T-helper 2 cell treated with Interferon-gamma antibody and Interleukin-4, amounts not matched to agents 5 μg/mL and 100 μg/mL, for 36 hours (primary cell): ENCODE data around the gene BANK1.

Source experiments
- DNase-seq: peaks from one replicate; pipeline ENCODE4 v3.0.0; 2021; ENCODE audit warnings: low spot score
- H3K27ac Mint-ChIP-seq: one replicate; pipeline ENCODE4 v1.8.0; 2021; ENCODE audit warnings: mild to moderate bottlenecking, mixed read lengths
- H3K27me3 Mint-ChIP-seq: one replicate; pipeline ENCODE4 v1.8.0; 2021; ENCODE audit warnings: low read depth, mixed read lengths
- H3K36me3 Mint-ChIP-seq: one replicate; pipeline ENCODE4 v1.8.0; 2021; ENCODE audit warnings: low read depth, mixed read lengths
- H3K4me1 Mint-ChIP-seq: one replicate; pipeline ENCODE4 v1.8.0; 2021; ENCODE audit warnings: low read depth, mixed read lengths
- H3K4me3 Mint-ChIP-seq: one replicate; pipeline ENCODE4 v1.8.0; 2022; ENCODE audit warnings: mild to moderate bottlenecking, moderate library complexity, mixed read lengths
- H3K9me3 Mint-ChIP-seq: one replicate; pipeline ENCODE4 v1.8.0; 2021; ENCODE audit warnings: mixed read lengths

Gene BANK1

DNA sequence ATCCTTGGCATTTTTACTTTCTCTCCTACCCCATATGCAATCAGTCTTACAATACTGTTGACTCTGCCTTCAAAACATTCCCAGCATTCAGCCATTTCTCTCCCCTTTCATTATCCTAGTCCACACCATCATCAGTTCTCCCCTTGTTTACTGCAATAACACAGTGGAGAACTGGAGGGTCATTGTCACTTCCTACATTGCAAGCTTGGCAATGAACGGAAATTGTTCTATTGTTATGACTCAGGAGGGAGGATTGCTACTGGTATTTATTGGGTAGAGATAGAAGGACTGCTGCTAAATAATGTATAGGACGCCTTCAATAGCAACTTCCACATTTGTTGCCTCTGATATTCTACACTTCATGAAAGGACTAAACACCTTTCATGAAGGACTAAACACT lies 231.8 kb downstream of the BANK1 start:
- Mint-ChIP-seq H3K27ac (no peak overlapping the region), H3K9me3 (no peaks in the 10 kb centered on the region), H3K36me3 (no peaks in the 10 kb centered on the region), H3K4me1 (no peaks in the 10 kb centered on the region), H3K4me3 (no peak overlapping the region), H3K27me3 (peaks cover 3% of the 10 kb centered on the region)
- no peak for DNase-seq

DNA sequence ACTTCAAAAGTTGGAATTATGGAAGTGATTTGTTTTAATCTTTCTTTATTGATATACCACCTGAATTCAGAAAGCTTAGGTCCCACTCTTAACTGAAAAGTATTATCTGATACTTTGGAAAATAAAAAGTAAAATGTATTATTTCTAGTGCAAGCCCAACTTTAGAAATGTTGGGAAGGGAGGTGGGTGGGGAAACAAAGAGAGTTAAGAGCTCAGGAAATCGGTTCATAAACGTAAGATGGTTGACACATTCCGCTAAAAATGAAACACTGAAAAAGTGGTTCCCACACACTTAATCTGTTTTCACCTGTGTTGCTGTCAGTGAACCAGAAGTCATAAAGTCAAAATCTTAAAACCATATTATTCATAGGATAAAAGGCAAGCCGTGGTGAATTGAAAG lies 237.4 kb downstream of the BANK1 start:
- Mint-ChIP-seq H3K9me3 (no peaks in the 10 kb centered on the region), H3K27ac (no peak overlapping the region), H3K4me1 (no peaks in the 10 kb centered on the region), H3K36me3 (no peaks in the 10 kb centered on the region), H3K27me3 (no peaks in the 10 kb centered on the region), H3K4me3 (no peak overlapping the region)
- DNase-seq = no peak

DNA sequence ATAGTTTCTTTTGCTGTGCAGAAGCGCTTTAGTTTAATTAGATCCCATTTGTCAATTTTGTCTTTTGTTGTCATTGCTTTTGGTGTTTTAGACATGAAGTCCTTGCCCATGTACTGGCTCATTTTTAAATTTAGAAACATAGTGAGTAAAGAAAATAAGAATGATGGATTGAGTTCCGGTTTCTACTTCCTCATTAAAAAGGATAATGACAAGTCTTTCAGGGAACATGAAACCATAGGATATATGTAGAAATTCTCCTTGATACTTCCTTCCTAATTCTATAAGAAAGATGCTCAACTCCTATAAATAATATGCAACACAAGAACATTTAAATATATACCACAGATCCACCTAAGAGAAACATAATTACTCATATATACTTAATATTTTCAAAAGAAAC lies 240.9 kb downstream of the BANK1 start:
- H3K36me3 Mint-ChIP-seq = no peaks in the 10 kb centered on the region
- no peak for DNase-seq
- H3K4me3 Mint-ChIP-seq = no peak overlapping the region
- no peak overlapping the region for H3K27ac Mint-ChIP-seq
- no peaks in the 10 kb centered on the region for H3K4me1 Mint-ChIP-seq
- no peaks in the 10 kb centered on the region for H3K9me3 Mint-ChIP-seq
- H3K27me3 Mint-ChIP-seq = no peaks in the 10 kb centered on the region

DNA sequence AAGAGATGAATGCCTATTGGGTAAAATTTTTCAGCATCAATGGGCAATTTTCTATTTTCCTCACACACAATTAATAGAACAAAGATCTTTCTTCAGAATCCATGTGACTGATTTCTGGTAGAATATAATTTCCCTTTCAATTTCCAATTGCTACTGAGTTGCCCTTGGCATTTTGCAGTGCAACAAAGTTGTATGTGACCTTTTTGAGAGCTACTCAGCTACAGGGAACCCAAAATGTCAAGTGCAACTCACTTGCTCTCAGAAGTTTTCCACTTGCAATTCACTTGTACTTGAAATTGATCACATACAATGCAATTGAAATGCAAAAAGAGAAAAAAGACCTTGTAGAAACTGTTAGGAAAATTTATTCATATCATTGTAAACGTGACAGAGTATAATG lies 245.5 kb downstream of the BANK1 start:
- Mint-ChIP-seq H3K9me3 (no peaks in the 10 kb centered on the region), H3K36me3 (no peaks in the 10 kb centered on the region), H3K27me3 (no peaks in the 10 kb centered on the region), H3K4me3 (no peak overlapping the region), H3K27ac (no peak overlapping the region), H3K4me1 (no peaks in the 10 kb centered on the region)
- no peak for DNase-seq

DNA sequence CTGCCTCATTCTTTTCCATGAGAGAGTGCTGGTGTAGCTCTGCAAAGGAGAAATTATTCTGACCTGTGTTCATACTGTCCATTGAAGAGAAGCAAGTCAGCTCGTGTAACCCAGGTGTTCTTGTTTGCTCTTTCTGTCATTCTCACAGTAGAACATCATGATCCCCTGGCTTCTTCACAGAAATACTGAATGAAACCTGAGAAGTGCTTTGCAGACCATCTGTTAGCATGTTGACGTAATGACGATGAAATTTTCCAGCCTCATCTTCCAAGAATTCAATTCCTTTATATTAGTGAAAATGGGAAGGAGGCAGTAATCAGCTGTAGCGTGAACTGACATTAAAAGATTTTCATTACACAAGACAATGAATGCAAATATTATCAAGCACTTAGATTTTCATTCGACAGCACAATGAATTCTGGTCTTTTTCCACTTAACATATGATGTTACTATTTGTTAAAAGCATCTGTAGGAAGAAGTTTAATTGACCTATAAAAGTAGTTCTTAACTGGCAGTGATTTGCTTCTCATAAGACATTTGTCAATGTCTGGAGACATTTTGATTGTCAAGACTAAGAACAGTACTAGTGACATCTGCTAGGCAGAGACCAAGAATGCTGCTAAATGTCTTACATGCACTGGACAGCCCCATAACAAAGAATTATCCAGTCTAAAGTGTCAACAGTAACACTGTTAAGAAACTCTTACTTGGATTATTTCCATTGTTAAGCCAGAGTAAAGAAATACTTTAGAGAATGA lies 246.3 kb downstream of the BANK1 start:
- H3K4me3 Mint-ChIP-seq = no peak overlapping the region
- H3K36me3 Mint-ChIP-seq = no peaks in the 10 kb centered on the region
- no peaks in the 10 kb centered on the region for H3K9me3 Mint-ChIP-seq
- H3K4me1 Mint-ChIP-seq = no peaks in the 10 kb centered on the region
- H3K27me3 Mint-ChIP-seq = no peaks in the 10 kb centered on the region
- H3K27ac Mint-ChIP-seq = no peak overlapping the region
- no peak for DNase-seq

DNA sequence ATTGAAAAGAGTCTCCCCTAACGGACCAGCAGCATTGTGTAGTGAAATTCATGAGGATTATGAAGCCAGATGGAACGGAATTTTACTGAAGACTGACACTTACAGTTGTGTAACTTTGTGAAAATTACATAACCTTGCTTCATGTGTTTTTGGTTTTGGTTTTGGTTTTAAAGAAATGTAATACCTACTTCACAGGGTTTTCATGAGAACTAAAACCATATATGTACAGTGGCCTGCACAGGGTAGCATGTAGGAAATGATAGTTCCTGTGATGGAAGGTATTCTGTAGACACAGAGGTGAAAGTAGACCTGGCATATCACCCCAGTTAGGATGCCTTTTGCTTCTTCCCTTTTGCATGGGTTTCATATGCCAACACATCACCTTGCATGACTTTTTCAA lies 247.0 kb downstream of the BANK1 start:
- H3K27ac Mint-ChIP-seq = no peak overlapping the region
- H3K27me3 Mint-ChIP-seq = no peaks in the 10 kb centered on the region
- H3K4me1 Mint-ChIP-seq = no peaks in the 10 kb centered on the region
- no peak for DNase-seq
- H3K36me3 Mint-ChIP-seq = no peaks in the 10 kb centered on the region
- H3K9me3 Mint-ChIP-seq = no peaks in the 10 kb centered on the region
- no peak overlapping the region for H3K4me3 Mint-ChIP-seq

DNA sequence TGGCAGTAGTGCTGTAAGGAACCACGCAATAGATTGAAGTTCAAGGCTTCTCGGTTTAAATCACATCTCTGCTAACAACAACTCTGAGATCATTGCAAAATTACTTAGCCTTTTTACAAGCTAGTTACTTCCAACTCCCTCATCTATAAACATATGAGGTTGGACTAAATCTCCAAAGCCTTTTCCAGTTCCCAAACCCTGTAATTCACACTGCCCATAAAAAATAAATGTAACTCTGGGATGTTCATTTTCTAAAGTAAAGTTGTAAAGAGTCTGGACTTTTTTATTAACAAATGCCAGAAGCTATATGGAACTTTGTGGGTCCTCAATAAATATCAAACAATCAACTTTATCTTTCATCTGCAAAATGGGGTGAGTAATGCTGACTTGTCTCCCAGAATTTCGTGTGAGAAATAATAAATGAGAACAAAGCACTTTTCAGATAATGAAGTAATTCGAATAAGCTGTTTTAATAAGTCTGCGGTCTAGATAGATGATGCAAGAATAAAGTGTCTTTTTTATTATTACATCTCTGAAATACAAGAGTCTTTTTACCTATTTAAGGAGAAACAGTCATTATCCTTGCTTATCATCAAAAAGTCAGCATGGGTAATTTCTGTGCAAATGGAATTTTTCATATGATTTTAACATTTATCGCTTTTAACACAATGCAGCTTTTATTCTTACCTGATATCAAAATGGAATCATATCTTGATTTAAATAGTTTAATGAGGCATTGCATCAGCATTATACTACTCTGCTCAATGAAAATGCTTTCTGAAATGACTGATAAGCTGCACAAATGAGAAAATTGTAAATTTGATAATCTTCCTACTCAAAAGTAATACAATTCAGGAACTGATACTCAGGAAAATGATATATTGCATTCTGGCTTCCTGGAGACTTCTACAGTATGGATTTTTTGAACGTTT lies 252.6 kb downstream of the BANK1 start:
- Mint-ChIP-seq H3K4me1 (no peaks in the 10 kb centered on the region), H3K4me3 (no peak overlapping the region), H3K9me3 (no peaks in the 10 kb centered on the region), H3K27ac (no peak overlapping the region), H3K36me3 (no peaks in the 10 kb centered on the region), H3K27me3 (no peaks in the 10 kb centered on the region)
- DNase-seq = no peak

DNA sequence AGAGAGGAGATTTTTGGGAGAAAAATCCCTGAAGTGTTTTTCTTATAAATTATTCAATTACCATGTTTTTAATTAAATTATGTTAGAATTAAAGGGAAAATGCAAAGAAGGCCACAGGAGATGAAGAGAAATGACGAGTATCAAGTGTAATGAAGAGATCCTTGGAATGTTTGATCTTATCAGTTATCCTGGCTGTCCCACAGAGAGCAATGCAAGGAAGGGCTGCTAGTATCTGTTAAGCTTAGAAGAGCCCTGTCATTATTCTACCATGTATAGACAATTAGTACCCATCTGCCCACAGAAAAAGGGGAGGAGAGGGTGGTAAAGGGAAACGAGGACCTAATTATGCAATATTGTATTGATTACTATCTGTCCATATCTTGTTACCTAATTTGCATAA lies 257.1 kb downstream of the BANK1 start:
- Mint-ChIP-seq H3K27ac (no peak overlapping the region), H3K27me3 (peaks cover 3% of the 10 kb centered on the region), H3K9me3 (no peaks in the 10 kb centered on the region), H3K4me3 (no peak overlapping the region), H3K4me1 (peaks cover 1% of the 10 kb centered on the region), H3K36me3 (no peaks in the 10 kb centered on the region)
- no peak for DNase-seq

DNA sequence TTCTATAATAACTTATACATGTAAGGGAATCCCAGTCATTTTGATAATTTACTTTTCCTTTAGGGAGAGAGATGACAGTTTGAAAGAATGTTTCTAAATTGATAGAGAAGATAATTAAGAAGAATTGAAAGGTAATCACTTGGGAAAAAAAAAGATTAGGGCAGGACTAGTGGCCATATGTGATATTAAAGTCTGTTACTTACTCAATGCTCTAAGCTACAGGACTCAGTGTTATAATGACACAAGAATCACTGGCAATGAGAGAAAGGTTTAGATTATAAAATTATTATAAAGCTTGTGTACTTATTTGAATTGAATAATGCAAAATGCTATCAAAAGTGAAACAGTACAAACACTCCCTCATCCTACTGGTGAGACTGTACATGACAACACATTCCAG lies 265.3 kb downstream of the BANK1 start:
- H3K27me3 Mint-ChIP-seq = peaks cover 5% of the 10 kb centered on the region
- no peaks in the 10 kb centered on the region for H3K36me3 Mint-ChIP-seq
- no peaks in the 10 kb centered on the region for H3K9me3 Mint-ChIP-seq
- DNase-seq = no peak
- no peak overlapping the region for H3K27ac Mint-ChIP-seq
- no peak overlapping the region for H3K4me3 Mint-ChIP-seq
- H3K4me1 Mint-ChIP-seq = peaks cover 3% of the 10 kb centered on the region

DNA sequence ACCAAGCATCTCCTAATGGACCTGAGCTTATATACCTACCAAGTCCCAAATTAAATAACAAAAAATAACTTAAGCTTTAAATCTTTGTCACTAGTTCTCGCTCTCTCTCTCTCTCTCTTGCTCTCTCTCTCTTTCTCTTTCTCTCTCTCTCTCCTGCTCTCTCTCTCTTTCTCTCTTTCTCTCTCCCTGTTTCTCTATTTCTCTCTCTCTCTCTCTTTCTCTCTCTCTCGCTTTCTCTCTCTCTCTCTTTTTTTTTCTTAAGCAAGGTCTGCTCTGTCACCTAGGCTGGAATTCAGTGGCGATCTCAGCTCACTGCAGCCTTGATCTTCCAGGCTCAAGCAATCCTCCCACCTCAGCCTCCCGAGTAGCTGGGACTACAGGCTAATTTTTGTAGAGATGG lies 266.6 kb downstream of the BANK1 start:
- Mint-ChIP-seq H3K4me1 (peaks cover 3% of the 10 kb centered on the region), H3K9me3 (no peaks in the 10 kb centered on the region), H3K4me3 (no peak overlapping the region), H3K27ac (no peak overlapping the region), H3K27me3 (peaks cover 3% of the 10 kb centered on the region), H3K36me3 (no peaks in the 10 kb centered on the region)
- DNase-seq = no peak

DNA sequence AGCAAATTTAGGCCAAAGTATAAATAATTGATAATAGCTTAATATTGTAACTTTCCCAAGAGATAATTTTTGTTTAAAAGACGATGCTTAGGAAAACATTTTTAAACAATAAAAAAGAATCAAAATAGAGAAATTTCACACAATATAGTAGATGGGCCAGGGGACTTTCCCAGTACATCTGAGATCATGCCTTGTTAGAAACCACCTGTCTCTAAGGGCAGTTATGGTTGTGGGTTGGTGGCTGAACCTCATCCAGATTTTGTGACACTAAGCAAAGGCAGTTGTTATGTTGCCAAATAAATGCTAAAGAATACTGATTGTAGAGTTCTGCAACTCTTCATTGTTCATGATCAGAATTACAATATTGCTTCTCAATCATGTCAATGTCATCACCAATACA lies 270.6 kb downstream of the BANK1 start:
- Mint-ChIP-seq H3K4me1 (no peaks in the 10 kb centered on the region), H3K27me3 (no peaks in the 10 kb centered on the region), H3K4me3 (no peak overlapping the region), H3K9me3 (no peaks in the 10 kb centered on the region), H3K36me3 (no peaks in the 10 kb centered on the region), H3K27ac (no peak overlapping the region)
- no peak for DNase-seq

DNA sequence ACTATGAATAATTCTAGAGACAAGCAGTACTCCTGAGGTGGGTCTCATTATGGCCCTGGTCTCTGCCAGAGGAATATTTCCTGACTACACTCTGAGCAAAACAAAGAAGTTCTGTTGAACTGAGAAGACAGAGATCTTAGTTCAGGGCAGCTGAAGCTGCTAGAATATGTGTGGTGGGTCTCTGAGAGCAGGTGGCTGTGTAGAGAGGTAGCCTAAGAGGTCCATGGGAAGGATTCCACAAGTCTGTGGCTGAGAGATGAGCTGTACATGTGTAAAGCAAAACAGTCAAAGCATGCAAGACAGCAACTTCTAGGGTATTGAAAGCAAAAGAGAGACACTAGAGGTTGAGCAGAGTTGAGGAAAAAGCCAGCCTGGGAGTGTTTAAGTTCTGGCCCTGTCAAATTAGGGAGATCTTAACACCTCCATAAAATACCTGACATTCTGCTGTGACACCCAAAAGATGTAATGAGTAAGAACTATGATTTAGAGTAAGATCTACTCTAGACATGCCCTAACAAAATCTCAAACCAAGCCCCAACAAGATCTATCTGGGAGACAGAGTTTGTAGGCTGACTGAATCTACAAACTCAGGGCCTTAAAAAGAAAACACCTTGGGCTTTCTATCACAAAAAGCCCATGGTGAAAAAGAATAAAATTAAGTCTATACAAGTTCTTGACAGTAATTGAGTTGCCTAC lies 274.4 kb downstream of the BANK1 start:
- no peak overlapping the region for H3K27ac Mint-ChIP-seq
- DNase-seq = no peak
- no peaks in the 10 kb centered on the region for H3K36me3 Mint-ChIP-seq
- H3K9me3 Mint-ChIP-seq = no peaks in the 10 kb centered on the region
- H3K27me3 Mint-ChIP-seq = no peaks in the 10 kb centered on the region
- no peak overlapping the region for H3K4me3 Mint-ChIP-seq
- no peaks in the 10 kb centered on the region for H3K4me1 Mint-ChIP-seq

DNA sequence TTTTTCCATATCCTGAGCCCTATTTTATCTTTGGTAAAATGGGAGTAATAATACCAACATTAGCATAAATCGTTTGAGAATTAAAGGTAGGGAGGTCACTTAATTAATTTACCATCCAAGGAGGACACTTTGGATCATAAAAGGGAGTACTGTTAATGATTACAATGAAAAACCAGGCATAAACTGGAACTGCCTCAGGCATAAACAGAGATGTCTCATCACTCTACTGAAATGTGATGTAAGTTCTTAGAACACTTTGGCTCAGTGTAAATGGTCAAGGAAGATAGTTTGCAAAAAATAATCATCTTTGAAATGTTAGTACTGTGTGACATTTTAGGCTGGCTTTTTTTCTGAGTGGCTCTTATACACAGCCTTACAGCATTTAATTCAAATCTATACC lies 286.1 kb downstream of the BANK1 start:
- Mint-ChIP-seq H3K4me1 (no peaks in the 10 kb centered on the region), H3K27me3 (peaks cover 2% of the 10 kb centered on the region), H3K9me3 (no peaks in the 10 kb centered on the region), H3K27ac (no peak overlapping the region), H3K36me3 (no peaks in the 10 kb centered on the region), H3K4me3 (no peak overlapping the region)
- no peak for DNase-seq

DNA sequence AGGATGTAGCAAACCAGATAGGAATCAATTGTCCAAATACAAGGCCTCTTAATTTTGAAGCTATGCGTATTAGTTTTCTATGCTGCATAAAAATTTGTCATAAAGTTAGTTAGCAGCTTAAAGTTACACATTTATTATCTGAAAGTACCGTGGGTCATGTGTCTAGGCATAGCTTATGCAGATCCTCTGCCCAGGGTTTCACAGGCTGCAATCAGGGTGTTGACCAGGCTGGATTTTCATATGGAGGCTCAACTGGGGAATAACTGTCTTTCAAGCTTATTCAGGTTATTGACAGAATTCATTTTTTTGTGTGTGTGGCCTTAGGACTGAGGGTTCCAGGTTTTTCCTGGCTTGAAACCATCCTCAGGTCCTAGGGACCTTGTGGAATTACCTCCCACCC lies 289.7 kb downstream of the BANK1 start:
- no peak for DNase-seq
- Mint-ChIP-seq H3K27me3 (no peaks in the 10 kb centered on the region), H3K36me3 (no peaks in the 10 kb centered on the region), H3K9me3 (no peaks in the 10 kb centered on the region), H3K4me3 (no peak overlapping the region), H3K27ac (no peak overlapping the region), H3K4me1 (no peaks in the 10 kb centered on the region)
